ENCODE data around the gene AP3M1.

- TF ChIP-seq EZH2 (IDR thresholded peaks at IDR 0.05; ENCODE audit: low read length, missing control alignments): no peak
- TF ChIP-seq, protein P1, sequence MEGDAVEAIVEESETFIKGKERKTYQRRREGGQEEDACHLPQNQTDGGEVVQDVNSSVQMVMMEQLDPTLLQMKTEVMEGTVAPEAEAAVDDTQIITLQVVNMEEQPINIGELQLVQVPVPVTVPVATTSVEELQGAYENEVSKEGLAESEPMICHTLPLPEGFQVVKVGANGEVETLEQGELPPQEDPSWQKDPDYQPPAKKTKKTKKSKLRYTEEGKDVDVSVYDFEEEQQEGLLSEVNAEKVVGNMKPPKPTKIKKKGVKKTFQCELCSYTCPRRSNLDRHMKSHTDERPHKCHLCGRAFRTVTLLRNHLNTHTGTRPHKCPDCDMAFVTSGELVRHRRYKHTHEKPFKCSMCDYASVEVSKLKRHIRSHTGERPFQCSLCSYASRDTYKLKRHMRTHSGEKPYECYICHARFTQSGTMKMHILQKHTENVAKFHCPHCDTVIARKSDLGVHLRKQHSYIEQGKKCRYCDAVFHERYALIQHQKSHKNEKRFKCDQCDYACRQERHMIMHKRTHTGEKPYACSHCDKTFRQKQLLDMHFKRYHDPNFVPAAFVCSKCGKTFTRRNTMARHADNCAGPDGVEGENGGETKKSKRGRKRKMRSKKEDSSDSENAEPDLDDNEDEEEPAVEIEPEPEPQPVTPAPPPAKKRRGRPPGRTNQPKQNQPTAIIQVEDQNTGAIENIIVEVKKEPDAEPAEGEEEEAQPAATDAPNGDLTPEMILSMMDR (conservative IDR thresholded peaks at IDR 0.05 in 1 of 2, IDR thresholded peaks at IDR 0.05 in 1 of 2; ENCODE audit: low read depth in 1 of 2, low read length in 2 of 2): no peak
Measured at GRCh38 chr10:74086317-74086716, 64.3 kb downstream of the AP3M1 start.
